Calu3 (cell line): ENCODE results near the gene NAV2. TPM values are rescaled to one million over a fixed set of nuclear protein-coding genes. Genes with fewer than 3 reads are reported as not detected.

Experiments used
- BruUV-seq: library from RNA; stranded (reverse); fragments of 400-500 nt; replicated peaks from 2 replicates; lab custom pipeline; 2021; lab: Mats Ljungman, UMichigan
- CTCF ChIA-PET: fragments of 300-600 bp; sonication (Branson Sonifier 250); formaldehyde crosslinking; loops from one replicate; lab custom pipeline; 2022; ENCODE audit warnings: antibody characterized with exemption; lab: Charles Lee
- DNase-seq: peaks from one replicate; pipeline ENCODE4 v3.0.0; 2022
- H3K27ac Mint-ChIP-seq: one replicate; pipeline ENCODE4 v1.8.0; 2022; ENCODE audit warnings: mixed read lengths; ENCODE audit not compliant: unreplicated experiment
- H3K27me3 Mint-ChIP-seq: one replicate; pipeline ENCODE4 v1.8.0; 2022; ENCODE audit warnings: mixed read lengths; ENCODE audit not compliant: unreplicated experiment
- H3K36me3 Mint-ChIP-seq: one replicate; pipeline ENCODE4 v1.8.0; 2022; ENCODE audit warnings: mild to moderate bottlenecking, moderate library complexity, mixed read lengths; ENCODE audit not compliant: insufficient read depth, unreplicated experiment
- H3K4me1 Mint-ChIP-seq: one replicate; pipeline ENCODE4 v1.8.0; 2022; ENCODE audit warnings: mild to moderate bottlenecking, low read depth, mixed read lengths; ENCODE audit not compliant: unreplicated experiment
- H3K4me3 Mint-ChIP-seq: one replicate; pipeline ENCODE4 v1.8.0; 2022; ENCODE audit warnings: mild to moderate bottlenecking, low read depth, moderate library complexity, mixed read lengths; ENCODE audit not compliant: unreplicated experiment
- H3K9me3 Mint-ChIP-seq: one replicate; pipeline ENCODE4 v1.8.0; 2022; ENCODE audit warnings: low read depth, mixed read lengths; ENCODE audit not compliant: unreplicated experiment
- CTCF ChIP-seq: fragments of 200-600 bp; IDR thresholded peaks from one replicate; pipeline ENCODE4 v1.8.0; 2022; ENCODE audit warnings: antibody characterized with exemption; ENCODE audit not compliant: unreplicated experiment
- intact Hi-C: fragments of 100-400 bp; cut with micrococcal nuclease; formaldehyde crosslinking; loops from one replicate; pipeline ENCODE4 v1.10.0; 2022; ENCODE audit not compliant: unreplicated experiment
- total RNA-seq: library from RNA; stranded (reverse); gene quantifications from 2 replicates; pipeline ENCODE4 v1.2.3, GENCODE V29; 2022

Gene NAV2
- total RNA-seq, 1 experiment from 2014 or later = 21.4 TPM

GRCh38 chr11:19781351-19781750, 68.7 kb downstream of the NAV2 start:
- CTCF ChIA-PET = no interaction called here
- intact Hi-C loops = no loop called here
- no peak for DNase-seq
- Mint-ChIP-seq H3K36me3 (peaks cover 19% of the 10 kb centered on the region), H3K4me1 (peaks cover 31% of the 10 kb centered on the region), H3K4me3 (no peak overlapping the region), H3K9me3 (no peaks in the 10 kb centered on the region), H3K27ac (no peak overlapping the region), H3K27me3 (no peaks in the 10 kb centered on the region)
- TF ChIP-seq CTCF = no peak
- no TSS peak for BruUV-seq

- CTCF ChIA-PET = no interaction called here
- intact Hi-C loops = no loop called here
These were observed 72.6 kb downstream of the NAV2 start for GRCh38 chr11:19785265-19785664.

GRCh38 chr11:19786644-19787043, 74.0 kb downstream of the NAV2 start:
- Mint-ChIP-seq H3K9me3 (no peaks in the 10 kb centered on the region), H3K27ac (no peak overlapping the region), H3K4me1 (no peaks in the 10 kb centered on the region), H3K27me3 (peaks cover 14% of the 10 kb centered on the region), H3K36me3 (no peaks in the 10 kb centered on the region), H3K4me3 (no peak overlapping the region)
- BruUV-seq = no TSS peak
- TF ChIP-seq CTCF = no peak
- DNase-seq = no peak
- CTCF ChIA-PET = interaction anchor here (1.3 kb wide), 1 partner anchor 15 kb away, joined by 5 read pairs; no protein-coding TSS in a partner anchor
- intact Hi-C loops = no loop called here

More at GRCh38 chr11:19785265-19785664, 72.6 kb downstream of the NAV2 start:
- no peak overlapping the region for H3K4me3 Mint-ChIP-seq
- no peak overlapping the region for H3K27ac Mint-ChIP-seq
- TF ChIP-seq CTCF = no peak
- peaks cover under 1% of the 10 kb centered on the region for H3K4me1 Mint-ChIP-seq
- H3K36me3 Mint-ChIP-seq = no peaks in the 10 kb centered on the region
- no TSS peak for BruUV-seq
- H3K27me3 Mint-ChIP-seq = peaks cover 14% of the 10 kb centered on the region
- H3K9me3 Mint-ChIP-seq = no peaks in the 10 kb centered on the region
- no peak for DNase-seq

GRCh38 chr11:19788435-19788834, 75.8 kb downstream of the NAV2 start:
- BruUV-seq = no TSS peak
- intact Hi-C loops = no loop called here
- Mint-ChIP-seq H3K36me3 (no peaks in the 10 kb centered on the region), H3K4me3 (no peak overlapping the region), H3K9me3 (no peaks in the 10 kb centered on the region), H3K4me1 (peaks cover 4% of the 10 kb centered on the region), H3K27me3 (peaks cover 14% of the 10 kb centered on the region), H3K27ac (no peak overlapping the region)
- CTCF ChIA-PET = no interaction called here
- no peak for DNase-seq
- TF ChIP-seq CTCF = no peak
